GF-D8 (cell line): ENCODE measurements around the gene TMEM121.

Experiments used
- DNase-seq: peaks from one replicate; lab custom pipeline; 2025; lab: John Stamatoyannopoulos, UW

TMEM121 gene

GRCh38 chr14:105525861-105526775 lies at the start of gene TMEM121:
TMEM121 (plus strand) TSS chr14:105526583; CDS start chr14:105528835, 2,252 bp downstream.
- no peak for DNase-seq

GRCh38 chr14:105476831-105477659 lies 49.3 kb upstream of the TMEM121 start:
- no peak for DNase-seq

- DNase-seq, result no peak
These were observed 48.6 kb upstream of the TMEM121 start for GRCh38 chr14:105477660-105478397.

- DNase-seq, result no peak
These were observed 47.8 kb upstream of the TMEM121 start for GRCh38 chr14:105478398-105479251.

GRCh38 chr14:105479431-105480158 lies 46.8 kb upstream of the TMEM121 start:
- DNase-seq, result no peak

- DNase-seq, result no peak
These were observed 46.1 kb upstream of the TMEM121 start for GRCh38 chr14:105480199-105480746.

GRCh38 chr14:105480807-105481801 lies 45.3 kb upstream of the TMEM121 start:
- peak; percentile 31 for DNase-seq

GRCh38 chr14:105481886-105482457 lies 44.4 kb upstream of the TMEM121 start:
- DNase-seq, result peak; percentile 41

GRCh38 chr14:105482486-105483110 lies 43.8 kb upstream of the TMEM121 start:
- no peak for DNase-seq

GRCh38 chr14:105483300-105484068 lies 42.9 kb upstream of the TMEM121 start:
- no peak for DNase-seq

- DNase-seq, result no peak
These were observed 42.0 kb upstream of the TMEM121 start for GRCh38 chr14:105484069-105484996.

- no peak for DNase-seq
These were observed 41.4 kb upstream of the TMEM121 start for GRCh38 chr14:105484997-105485393.

- peak; percentile 26 for DNase-seq
These were observed 40.6 kb upstream of the TMEM121 start for GRCh38 chr14:105485739-105486162.

- DNase-seq, result no peak
These were observed 40.0 kb upstream of the TMEM121 start, which contains the start of gene CRIP1 for GRCh38 chr14:105486163-105486973. CRIP1 (plus strand) TSS chr14:105486886; CDS start chr14:105487260, 374 bp downstream.

- DNase-seq, result no peak
These were observed 39.4 kb upstream of the TMEM121 start for GRCh38 chr14:105486974-105487448.
